Stimulated activated CD4-positive, alpha-beta T cell treated with anti-CD3 and anti-CD28 coated beads, TNF-alpha, amount 100 ng/mL, for 4 hours (primary cell): ENCODE data around the gene PSMC1.

ENCODE experiments used
- DNase-seq, 3 experiments: peaks; one replicate each; pipeline ENCODE4 v3.0.0-alpha.2; 2020; ENCODE audit warnings: low read depth in 3 of 3

PSMC1 gene

GRCh38 chr14:90276646-90277367 is 20.5 kb downstream of the PSMC1 start:
- no peak for DNase-seq

DNA sequence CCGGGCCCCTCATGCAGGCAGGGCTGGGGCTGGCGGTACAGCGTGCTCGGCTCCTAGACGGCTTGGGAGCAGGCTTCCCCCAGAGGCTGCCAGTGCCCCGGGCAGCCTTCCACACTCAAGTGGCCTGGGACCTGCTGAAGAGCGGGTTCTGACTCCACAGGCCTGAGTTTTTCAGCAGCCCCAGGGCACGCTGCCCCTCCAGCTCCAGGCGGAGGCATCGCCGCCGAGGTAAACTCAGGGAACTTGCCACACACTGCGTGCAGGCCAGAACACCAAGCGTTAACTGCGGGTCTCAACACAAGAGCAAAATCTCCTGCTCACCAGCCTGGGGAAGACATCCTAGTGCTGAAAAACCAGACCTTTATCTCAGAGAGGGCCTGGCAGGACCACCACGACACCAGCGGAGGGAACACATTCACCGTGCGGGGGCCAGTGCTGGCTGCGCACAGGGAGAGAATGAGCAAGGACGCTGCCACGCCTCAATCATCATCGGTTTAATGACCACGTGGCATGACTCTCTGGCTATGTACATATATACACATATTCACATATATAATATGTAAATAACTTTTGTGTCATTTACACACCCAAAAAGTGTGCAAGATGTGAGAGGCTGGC is 21.3 kb downstream of the PSMC1 start:
- no peak for DNase-seq

GRCh38 chr14:90278199-90279175 is 22.1 kb downstream of the PSMC1 start:
- no peak for DNase-seq

GRCh38 chr14:90280096-90280495 is 23.7 kb downstream of the PSMC1 start:
- DNase-seq = no peak

DNA sequence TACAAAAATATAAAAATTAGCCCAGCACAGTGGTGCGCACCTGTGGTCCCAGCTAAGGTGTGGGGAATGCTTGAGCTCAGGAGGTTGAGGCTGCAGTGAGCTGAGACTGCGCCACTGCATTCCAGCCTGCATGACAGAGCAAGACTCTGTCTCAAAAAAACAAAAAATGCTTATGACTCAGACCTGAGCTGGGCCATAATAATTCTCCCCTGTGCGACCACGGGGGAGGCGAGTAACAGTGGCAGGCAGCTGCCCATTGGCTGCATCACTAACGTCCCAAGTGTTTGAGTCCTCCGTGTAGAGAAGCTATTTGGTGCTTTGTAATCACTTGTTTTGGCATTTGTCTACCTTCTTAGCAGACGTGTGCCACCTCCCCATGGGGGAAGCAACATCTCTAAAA is 24.9 kb downstream of the PSMC1 start:
- DNase-seq = no peak

GRCh38 chr14:90281756-90282155 is 25.4 kb downstream of the PSMC1 start:
- DNase-seq = no peak

DNA sequence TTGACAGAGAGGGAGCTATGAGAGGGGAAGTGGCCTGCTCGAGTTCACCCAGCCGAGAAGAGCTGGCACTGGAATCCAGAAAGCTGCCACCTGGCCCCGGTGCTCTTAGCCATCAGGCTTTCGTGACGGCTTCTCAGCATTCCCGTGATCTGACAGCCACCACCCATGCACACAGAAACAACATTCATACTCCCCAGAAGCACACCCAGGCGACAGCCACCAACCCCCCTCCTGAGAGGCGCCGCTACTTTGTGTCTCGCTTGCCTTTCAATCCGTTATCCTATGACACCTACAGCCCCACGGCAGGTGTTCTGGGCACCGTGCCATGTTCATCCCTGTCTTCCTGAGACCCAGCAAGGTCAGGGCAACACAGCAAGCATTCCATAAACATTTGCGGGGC is 31.4 kb downstream of the PSMC1 start:
- no peak for DNase-seq

GRCh38 chr14:90288651-90289355 is 32.5 kb downstream of the PSMC1 start:
- DNase-seq = no peak

DNA sequence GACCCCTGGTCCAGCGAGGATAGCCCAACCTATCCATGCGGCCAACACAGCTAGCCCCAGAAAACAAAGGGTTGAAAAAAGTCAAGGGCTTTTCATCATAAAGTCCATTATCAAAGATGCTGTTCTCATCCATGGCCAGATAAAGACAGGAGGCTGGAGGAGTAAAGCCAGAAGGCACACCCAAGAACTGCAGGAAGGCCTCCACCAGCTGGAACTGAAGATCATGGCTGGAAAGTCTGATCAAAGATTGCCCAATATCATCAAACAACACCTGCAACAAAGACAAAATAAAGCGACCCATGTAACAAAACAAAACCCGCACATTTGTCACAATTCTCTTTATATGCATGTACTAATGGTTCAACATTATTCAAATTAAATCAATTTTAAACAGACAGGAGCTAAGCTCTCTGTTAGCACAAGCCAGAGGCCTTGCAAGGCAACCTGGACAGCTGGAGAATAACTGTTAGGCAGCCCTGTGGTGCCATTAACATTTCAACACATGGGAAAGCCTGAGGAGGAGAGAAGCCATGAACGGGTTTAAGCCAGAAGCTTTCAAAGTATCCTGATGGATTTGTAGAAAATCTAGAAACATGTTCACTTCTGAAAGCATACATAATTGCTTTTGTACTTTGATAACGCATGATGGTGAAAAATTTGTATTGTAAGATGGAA is 34.1 kb downstream of the PSMC1 start:
- no peak for DNase-seq

DNA sequence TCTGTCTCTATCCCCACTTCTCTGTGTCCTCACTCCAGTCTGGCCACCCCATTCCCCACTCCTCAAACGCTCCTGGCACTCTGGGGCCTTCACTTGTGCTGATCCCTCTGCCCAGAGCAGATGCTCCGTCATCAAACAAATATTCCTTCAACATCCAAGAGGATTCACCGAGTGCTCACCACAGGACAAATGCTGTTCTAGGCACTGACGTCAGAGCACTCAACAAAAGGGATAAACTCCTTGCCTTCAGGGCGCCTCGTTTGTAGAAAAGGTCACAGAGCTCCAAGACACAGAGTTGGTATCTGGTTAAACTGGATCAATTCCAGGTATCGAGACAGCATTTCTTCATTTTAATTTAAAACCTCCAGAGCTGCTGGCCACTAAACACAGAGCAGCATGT is 35.3 kb downstream of the PSMC1 start:
- DNase-seq = no peak

DNA sequence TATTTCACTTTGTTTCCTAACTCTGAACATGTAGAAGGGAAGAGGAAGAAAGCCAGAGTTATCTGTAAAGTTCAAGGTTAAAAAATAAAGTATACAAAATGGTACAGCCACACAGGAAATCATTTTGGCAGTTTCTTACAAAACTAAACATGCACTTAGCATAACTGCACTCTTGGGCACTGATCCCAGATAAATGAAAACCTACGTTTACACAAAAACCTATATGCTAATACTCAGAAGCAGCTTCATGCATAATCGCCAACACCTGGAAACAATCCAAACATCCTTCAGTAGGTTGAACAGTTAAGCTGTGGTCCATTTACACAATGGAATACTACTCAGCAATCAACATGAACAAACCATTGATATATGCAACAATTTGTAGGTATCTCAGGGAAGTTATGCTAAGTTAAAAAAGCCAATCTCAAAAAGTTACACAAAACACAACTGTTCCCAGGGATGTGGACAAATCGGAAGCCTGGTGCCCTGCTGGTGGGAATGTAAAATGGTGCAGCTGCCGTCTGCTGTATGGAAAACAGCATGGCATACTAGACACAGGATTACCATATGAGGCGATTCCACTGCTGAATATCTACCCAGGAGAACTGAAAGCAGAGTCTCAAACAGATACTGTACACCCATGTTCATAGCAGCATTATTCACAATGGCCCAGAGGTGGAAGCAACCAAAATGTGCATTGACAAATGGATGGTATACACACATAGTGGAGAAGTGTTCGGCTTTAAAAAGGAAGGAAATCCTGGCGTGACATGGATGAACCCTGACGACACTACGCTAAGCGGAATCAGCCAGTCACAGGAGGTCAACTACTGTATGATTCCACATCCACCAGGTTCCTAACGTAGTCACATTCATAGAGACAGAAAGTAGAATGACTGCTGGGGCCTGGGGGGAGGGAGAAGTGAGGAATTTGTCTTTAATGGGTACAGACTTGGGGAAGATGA is 37.7 kb downstream of the PSMC1 start:
- DNase-seq = no peak

- no peak for DNase-seq
Measured at GRCh38 chr14:90294872-90295271, 38.5 kb downstream of the PSMC1 start.

DNA sequence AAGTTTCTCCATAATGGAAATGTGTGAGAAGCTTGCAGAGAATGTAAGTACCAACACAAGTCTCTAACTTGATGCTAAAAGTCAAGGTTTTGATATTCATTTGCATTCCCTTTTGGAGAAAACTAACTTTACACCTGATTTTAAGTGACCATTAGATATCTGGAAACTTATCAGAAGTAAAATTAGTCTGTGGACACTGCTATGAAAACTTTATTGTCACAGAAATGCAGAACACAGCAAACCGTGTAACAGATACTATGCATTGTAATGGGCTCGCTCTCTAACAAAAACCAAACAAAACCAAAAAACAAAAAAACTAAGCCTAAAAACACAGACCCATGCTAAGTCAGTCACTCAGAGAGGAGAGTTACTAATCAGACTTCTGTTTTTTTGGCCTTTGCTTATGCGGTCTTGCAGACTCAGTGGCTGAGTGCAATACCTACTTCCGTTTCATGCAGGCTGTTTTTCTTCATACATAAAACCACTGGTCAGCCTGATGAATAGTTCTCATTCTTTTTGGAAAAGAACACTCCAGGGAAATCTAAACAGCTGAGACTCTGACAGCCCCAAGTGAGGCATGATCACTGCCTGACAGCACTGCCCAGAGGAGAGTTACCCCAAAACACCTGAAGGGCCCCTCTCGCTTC is 39.6 kb downstream of the PSMC1 start:
- no peak for DNase-seq

GRCh38 chr14:90296641-90297040 is 40.3 kb downstream of the PSMC1 start:
- DNase-seq = no peak

DNA sequence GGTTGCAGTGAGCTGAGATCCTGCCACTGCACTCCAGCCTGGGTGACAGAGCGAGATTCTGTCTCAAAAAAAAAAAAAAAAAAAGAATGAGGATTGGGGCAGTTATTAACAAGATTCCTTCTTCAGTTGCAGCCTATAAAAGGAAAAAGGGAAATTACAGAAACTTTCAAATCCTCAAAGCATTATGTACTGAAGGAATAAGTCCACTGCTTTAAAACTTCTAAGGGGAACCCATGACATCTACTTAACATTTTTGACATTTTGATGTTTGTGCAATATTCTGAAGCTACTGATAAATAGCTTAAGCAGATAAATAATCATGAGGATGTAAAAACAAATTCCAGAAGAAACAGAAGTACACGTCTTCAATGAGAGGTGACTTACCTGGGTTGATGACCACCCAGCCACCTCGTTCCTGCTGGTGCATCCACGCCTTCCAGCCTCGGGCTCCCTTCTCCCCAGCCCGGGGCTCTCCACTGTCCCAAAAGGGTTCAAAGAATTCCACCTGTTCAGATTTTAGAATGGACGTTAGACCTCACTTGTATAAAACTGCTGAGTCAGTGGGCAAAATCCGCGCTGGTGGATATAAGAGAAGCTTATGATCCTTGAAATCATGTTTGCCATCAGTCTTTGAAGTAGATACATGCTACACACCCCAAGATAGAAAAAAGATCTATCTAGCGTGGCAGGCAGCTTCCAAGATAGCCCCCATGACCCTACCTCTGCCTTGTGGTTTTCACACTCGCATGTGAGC is 41.7 kb downstream of the PSMC1 start:
- DNase-seq = no peak

DNA sequence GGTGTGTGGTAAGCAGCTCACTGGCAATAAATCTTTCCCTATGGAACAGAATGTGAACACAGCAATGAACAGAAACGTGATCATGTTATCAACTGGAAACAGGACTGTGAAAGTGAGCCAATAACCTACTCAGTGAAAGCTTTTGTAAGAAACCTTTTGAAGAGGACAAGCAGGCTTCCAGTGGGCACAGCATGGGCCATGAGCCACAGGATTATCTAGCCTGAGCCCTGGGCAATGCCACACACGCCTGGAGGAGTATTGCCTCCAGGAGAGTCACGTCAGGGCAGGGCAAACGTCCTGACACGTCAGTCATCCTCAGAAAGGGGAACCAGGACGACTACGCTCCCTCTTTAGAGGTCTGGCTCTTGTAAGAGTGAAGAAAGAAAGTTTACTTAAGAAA is 43.1 kb downstream of the PSMC1 start:
- DNase-seq = no peak

DNA sequence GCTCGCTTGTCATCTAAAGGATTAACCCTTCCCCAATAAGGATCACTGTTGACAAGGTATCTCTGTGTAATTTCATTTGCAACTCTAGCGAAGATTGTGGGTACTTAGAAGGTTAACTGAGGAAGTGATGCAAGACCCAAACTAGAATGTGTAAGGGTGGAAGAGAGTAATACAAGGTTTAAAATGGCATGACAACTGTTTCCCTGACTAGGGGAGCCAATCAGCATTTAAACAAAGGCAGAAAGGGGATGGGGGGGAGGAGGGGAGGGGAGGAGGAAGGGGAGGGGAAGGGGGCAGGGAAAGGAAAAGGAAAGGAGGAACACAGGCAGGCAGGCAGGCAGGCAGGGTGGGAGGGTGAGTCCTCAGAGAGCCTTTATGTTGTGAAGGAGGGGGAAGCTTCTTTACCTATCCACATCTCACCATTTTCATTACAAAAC is 44.3 kb downstream of the PSMC1 start:
- DNase-seq = no peak

- DNase-seq = no peak
Measured at GRCh38 chr14:90301122-90301521, 44.8 kb downstream of the PSMC1 start.

DNA sequence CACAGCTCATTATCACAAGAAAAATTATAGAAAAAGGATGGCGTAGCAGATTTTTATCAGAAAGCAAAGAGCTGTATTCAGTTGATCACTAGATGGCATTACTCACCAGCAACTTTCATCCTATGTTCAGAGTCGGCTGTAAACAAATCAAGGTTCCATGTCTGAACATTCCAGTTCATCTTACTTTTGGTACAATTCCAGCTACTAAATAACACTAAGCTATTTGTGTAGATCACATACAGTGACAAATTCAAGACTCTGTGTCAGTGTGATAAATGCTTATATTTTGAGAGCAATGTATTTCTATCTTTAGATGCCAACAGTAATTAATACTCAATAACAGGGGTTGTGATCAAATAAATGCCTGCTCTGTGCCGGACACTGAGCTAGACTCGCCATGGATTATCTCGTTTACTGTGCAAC is 45.3 kb downstream of the PSMC1 start:
- DNase-seq = no peak
